Karpas-422 (cell line): Measurements from ENCODE around the gene LRP10. TPM values are rescaled to one million over a fixed set of nuclear protein-coding genes. Genes with fewer than 3 reads are reported as not detected.

Experiments
- DNase-seq: peaks from one replicate; pipeline ENCODE4 v3.0.0-alpha.2; 2015
- H2AFZ ChIP-seq: fragments of 200-600 bp; sonication (generic); 2 replicates; pipeline ENCODE4 v1.6.1; 2014; ENCODE audit warnings: antibody characterized with exemption, low read length, mixed read lengths
- H3K27ac ChIP-seq: fragments of 200-600 bp; sonication (generic); 2 replicates; pipeline ENCODE4 v1.5.1; 2014; ENCODE audit warnings: mild to moderate bottlenecking, low read length, moderate library complexity
- H3K27me3 ChIP-seq: fragments of 200-600 bp; sonication (generic); 2 replicates; pipeline ENCODE4 v1.6.1; 2014; ENCODE audit warnings: low read length, mixed read lengths
- H3K36me3 ChIP-seq: fragments of 200-600 bp; sonication (generic); 2 replicates; pipeline ENCODE4 v1.6.1; 2014; ENCODE audit warnings: low read length, mixed read lengths; ENCODE audit not compliant: insufficient read depth
- H3K4me1 ChIP-seq: fragments of 200-600 bp; sonication (generic); 2 replicates; pipeline ENCODE4 v1.6.1; 2014; ENCODE audit warnings: mild to moderate bottlenecking, low read length, mixed read lengths
- H3K4me2 ChIP-seq: fragments of 200-600 bp; sonication (generic); 2 replicates; pipeline ENCODE4 v1.6.1; 2014; ENCODE audit warnings: low read length, low read depth, mild to moderate bottlenecking; ENCODE audit not compliant: poor library complexity, severe bottlenecking
- H3K4me3 ChIP-seq: fragments of 200-600 bp; sonication (generic); 2 replicates; pipeline ENCODE4 v1.5.1; 2014; ENCODE audit warnings: mild to moderate bottlenecking, antibody characterized with exemption, low read length, mixed read lengths
- H3K79me2 ChIP-seq: fragments of 200-600 bp; sonication (generic); 2 replicates; pipeline ENCODE4 v1.6.1; 2014; ENCODE audit warnings: mild to moderate bottlenecking, low read length, mixed read lengths
- H3K9ac ChIP-seq: fragments of 200-600 bp; sonication (generic); 2 replicates; pipeline ENCODE4 v1.6.0; 2014; ENCODE audit warnings: low read length
- H3K9me2 ChIP-seq: fragments of 200-600 bp; sonication (generic), shearing (Covaris generic); replicated peaks from 2 replicates; pipeline ENCODE4 v1.6.0; 2014; ENCODE audit warnings: mild to moderate bottlenecking, low read length, moderate library complexity; ENCODE audit not compliant: insufficient read depth
- H3K9me3 ChIP-seq: fragments of 300-700, 200-600 bp; sonication (generic); 2 replicates; pipeline ENCODE4 v1.6.1; 2014; ENCODE audit warnings: low read length, mixed read lengths
- H4K20me1 ChIP-seq: fragments of 200-600 bp; sonication (generic); 2 replicates; pipeline ENCODE4 v1.6.1; 2014; ENCODE audit warnings: mild to moderate bottlenecking, antibody characterized with exemption, low read length, low read depth; ENCODE audit not compliant: insufficient read depth
- total RNA-seq: library from RNA; depleted of rRNA; stranded (reverse); fragments of >200 nt; shearing (Covaris generic); gene quantifications from 2 replicates; pipeline ENCODE4 v1.2.3, GENCODE V29; 2014; ENCODE audit warnings: low replicate concordance

Gene LRP10
- total RNA-seq, 1 experiment from 2014 or later, result 43.1 TPM

DNA sequence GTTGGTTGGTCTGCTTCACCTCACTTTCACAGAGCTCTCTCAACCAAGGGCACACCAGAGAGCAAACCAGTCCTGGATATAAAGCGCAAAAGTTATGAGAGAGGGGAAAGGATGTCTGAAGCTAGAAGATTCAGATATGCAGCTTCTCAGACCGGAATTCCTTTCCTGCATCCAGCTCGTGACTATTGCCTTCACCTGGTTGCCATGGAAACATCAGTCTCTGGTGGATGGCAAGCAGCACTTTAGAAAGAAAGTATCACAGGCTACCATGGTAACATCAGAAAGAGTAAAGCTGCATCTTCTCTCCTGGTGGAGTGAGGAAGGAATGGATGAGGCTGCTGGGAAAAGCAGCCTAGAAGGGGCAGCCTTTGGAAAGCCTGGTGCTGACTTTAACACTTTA lies 25.2 kb downstream of the LRP10 start:
- H3K4me3 ChIP-seq, result no peak overlapping the region
- peaks cover 7% of the 10 kb centered on the region; the same call in 1 of the 2 replicates for H3K36me3 ChIP-seq
- no peaks in the 10 kb centered on the region for H3K79me2 ChIP-seq
- H3K27me3 ChIP-seq, result no peaks in the 10 kb centered on the region
- H3K4me2 ChIP-seq, result no peak overlapping the region
- no peaks in the 10 kb centered on the region for H3K9me2 ChIP-seq
- DNase-seq, result no peak
- no peak overlapping the region for H2AFZ ChIP-seq
- no peak overlapping the region for H3K9ac ChIP-seq
- no peak overlapping the region for H3K27ac ChIP-seq
- H3K9me3 ChIP-seq, result no peaks in the 10 kb centered on the region
- H3K4me1 ChIP-seq, result peaks cover 25% of the 10 kb centered on the region
- H4K20me1 ChIP-seq, result no peaks in the 10 kb centered on the region; the same call in 1 of the 2 replicates

DNA sequence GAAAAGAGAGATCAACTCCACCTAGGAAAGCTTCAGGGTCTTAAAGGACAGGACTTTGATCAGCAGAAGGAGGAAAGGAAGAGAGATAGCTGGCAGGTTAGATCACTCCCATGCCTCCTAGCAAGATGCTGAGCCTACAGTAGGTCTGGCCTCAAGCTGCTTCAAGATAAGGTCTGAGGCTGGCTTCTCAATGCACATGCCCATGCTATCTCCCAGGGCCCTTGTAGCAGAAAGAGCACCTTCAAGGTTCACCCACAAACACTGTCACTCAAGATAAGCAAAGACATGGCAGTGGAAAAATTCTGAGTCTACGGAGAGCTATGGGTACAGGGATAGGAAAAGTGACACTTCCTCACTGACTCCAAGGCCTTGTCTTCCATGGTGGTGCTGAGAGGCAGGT lies 25.8 kb downstream of the LRP10 start:
- Histone ChIP-seq H3K9ac (no peak overlapping the region), H3K27me3 (no peaks in the 10 kb centered on the region), H3K79me2 (no peaks in the 10 kb centered on the region), H3K4me2 (no peak overlapping the region), H3K4me1 (peaks cover 22% of the 10 kb centered on the region), H4K20me1 (no peaks in the 10 kb centered on the region; the same call in 1 of the 2 replicates), H2AFZ (no peak overlapping the region), H3K36me3 (peaks cover 12% of the 10 kb centered on the region; the same call in 1 of the 2 replicates), H3K27ac (no peak overlapping the region), H3K4me3 (no peak overlapping the region), H3K9me2 (no peaks in the 10 kb centered on the region), H3K9me3 (no peaks in the 10 kb centered on the region)
- no peak for DNase-seq

DNA sequence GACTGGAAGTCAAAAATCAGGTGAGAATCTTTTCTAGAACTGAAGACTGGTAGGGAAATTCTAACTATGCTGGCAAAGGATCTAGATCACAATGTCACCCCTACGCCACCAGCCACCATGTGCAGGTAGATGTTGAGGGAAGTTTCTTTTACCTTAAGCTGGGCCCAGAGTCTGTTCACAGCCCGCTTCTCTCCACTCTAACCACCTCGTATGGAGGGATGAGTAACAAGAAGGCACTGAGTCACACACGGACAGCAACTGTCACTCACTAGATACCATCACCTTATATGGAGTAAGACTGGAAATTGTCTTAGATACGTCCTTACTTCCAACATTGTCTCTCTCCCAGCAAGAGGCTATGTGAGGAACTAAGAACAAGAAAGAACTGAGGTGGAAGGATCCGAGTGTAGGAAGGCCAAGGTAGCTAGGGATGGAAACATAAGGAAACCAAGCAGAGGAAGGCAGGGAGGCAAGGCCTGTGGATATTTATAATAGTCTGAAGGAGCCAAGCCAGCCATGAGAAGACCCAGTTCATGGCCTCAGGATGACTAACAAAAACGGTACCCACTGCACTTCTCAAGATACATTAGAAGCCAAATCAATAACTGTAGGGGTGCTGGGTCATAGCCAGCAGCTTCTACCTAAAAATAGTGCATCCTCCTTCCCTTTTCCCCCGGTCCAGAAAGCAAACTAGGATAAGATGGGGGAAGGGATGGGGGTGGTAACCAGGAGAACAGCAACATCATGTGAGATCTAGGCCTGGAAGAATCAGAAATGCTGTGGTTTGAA lies 27.0 kb downstream of the LRP10 start:
- Histone ChIP-seq H4K20me1 (no peaks in the 10 kb centered on the region; the same call in 1 of the 2 replicates), H3K27me3 (no peaks in the 10 kb centered on the region), H3K9me3 (no peaks in the 10 kb centered on the region), H3K4me3 (no peak overlapping the region), H3K9ac (no peak overlapping the region), H3K4me1 (peaks cover 11% of the 10 kb centered on the region), H3K9me2 (no peaks in the 10 kb centered on the region), H2AFZ (no peak overlapping the region), H3K79me2 (no peaks in the 10 kb centered on the region), H3K36me3 (peaks cover 19% of the 10 kb centered on the region), H3K27ac (no peak overlapping the region), H3K4me2 (no peak overlapping the region)
- DNase-seq, result no peak

DNA sequence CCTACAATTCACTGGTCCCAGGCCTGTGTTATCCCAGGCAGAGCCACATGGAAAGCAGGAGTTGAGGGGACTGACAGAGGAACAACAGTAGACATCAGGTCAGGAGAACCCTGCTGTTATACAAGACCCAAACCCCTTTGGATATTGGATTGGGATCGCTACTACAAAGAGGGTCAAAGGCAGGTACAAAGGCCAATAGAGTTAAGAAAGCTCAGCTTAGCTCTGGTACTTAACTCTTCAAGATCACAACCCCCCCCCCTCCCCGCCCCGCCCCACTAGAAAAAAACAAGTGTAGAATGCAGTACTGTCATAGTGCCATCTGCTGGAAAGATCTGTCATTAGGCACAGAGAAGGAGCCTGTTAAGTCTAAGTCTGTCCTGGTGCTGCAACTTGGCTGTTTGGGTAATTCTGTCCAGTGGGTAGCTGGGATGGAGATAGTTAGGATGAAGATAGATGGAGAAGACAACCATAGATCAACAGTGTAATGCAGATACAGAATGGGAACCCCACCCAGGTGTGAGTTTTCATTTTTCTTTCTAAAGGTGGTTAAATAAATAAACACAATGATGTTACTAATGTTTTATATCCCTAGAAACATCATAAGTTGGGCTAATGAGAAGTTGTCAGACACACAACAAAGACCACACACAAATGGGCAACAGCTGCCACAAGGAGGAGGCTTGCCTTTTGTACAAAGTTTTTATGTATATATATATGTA lies 28.7 kb downstream of the LRP10 start:
- Histone ChIP-seq H3K4me1 (peaks cover 3% of the 10 kb centered on the region), H3K27me3 (no peaks in the 10 kb centered on the region), H3K9ac (no peak overlapping the region), H3K9me2 (no peaks in the 10 kb centered on the region), H3K27ac (no peak overlapping the region), H3K9me3 (no peaks in the 10 kb centered on the region), H2AFZ (no peak overlapping the region), H3K4me2 (no peak overlapping the region), H3K36me3 (peaks cover 36% of the 10 kb centered on the region), H3K4me3 (no peak overlapping the region), H4K20me1 (no peaks in the 10 kb centered on the region; the same call in 1 of the 2 replicates), H3K79me2 (no peaks in the 10 kb centered on the region)
- peak; percentile 91 for DNase-seq

DNA sequence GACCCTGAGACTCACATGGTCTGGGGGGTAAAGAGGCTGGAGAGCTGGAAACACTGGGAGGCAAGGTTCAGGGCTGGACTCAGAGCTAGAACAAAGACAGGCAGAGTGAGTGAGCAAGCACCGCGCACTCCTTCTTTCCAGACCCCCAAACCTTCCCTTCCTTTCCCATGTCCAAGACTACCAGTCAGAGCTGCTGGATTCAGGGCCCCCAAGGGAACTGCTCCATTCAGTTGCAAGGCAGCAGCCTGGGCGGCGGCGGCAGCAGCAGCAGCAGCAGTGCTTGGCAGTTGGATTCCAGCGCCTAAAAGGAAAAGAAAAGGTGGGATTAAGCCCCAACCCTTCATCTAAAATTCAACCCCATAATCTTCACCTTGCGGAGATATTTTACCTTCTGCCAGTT lies 30.3 kb downstream of the LRP10 start:
- no peaks in the 10 kb centered on the region for H3K9me3 ChIP-seq
- peaks cover 51% of the 10 kb centered on the region for H3K36me3 ChIP-seq
- H3K27ac ChIP-seq, result no peak overlapping the region
- H4K20me1 ChIP-seq, result no peaks in the 10 kb centered on the region; the same call in 1 of the 2 replicates
- H2AFZ ChIP-seq, result no peak overlapping the region
- no peak overlapping the region for H3K4me3 ChIP-seq
- H3K79me2 ChIP-seq, result no peaks in the 10 kb centered on the region
- DNase-seq, result no peak
- no peak overlapping the region for H3K4me2 ChIP-seq
- H3K9me2 ChIP-seq, result no peaks in the 10 kb centered on the region
- H3K4me1 ChIP-seq, result peaks cover 3% of the 10 kb centered on the region
- H3K27me3 ChIP-seq, result no peaks in the 10 kb centered on the region
- no peak overlapping the region for H3K9ac ChIP-seq

DNA sequence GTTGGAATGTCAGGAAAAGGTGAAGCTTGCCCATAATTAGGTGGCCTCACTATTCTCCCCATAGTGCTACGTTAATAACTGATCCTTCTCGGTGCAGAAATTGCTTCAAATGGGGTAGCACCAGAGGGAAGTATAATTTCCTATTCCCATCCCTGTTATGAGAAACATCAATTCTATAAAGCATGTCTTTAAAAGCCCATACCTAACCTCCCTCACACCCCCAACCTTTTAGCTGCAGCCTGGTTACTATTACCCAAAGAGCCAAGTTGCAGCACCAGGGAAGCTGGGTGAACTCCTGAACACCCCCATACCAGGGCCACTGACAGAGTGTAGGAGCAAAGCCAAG lies 32.2 kb downstream of the LRP10 start:
- Histone ChIP-seq H2AFZ (no peak overlapping the region), H3K27me3 (no peaks in the 10 kb centered on the region), H3K4me3 (no peak overlapping the region), H3K27ac (no peak overlapping the region), H3K36me3 (peaks cover 64% of the 10 kb centered on the region), H3K4me2 (no peak overlapping the region), H3K4me1 (peaks cover 3% of the 10 kb centered on the region), H3K79me2 (no peaks in the 10 kb centered on the region), H3K9me3 (no peaks in the 10 kb centered on the region), H4K20me1 (no peaks in the 10 kb centered on the region; the same call in 1 of the 2 replicates), H3K9me2 (no peaks in the 10 kb centered on the region), H3K9ac (no peak overlapping the region)
- DNase-seq, result no peak

DNA sequence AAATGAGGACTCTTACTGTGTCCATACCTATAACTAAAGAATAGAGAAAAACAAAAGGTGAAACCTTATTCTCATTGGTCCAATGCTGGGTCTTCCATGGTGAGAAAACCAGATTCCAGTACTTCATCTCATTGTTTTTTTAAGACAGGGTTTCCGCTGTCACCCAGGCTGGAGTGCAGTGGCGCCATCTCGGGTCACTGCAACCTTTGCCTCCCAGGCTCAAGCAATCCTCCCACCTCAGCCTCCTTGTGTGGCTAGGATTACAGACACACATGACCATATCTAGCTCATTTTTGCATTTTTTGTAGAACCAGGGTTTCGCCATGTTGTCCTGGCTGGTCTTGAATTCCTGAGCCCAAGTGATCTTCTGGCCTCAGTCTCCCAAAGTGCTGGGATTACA lies 34.1 kb downstream of the LRP10 start:
- no peaks in the 10 kb centered on the region for H3K4me1 ChIP-seq
- no peaks in the 10 kb centered on the region for H3K9me3 ChIP-seq
- DNase-seq, result no peak
- H3K4me3 ChIP-seq, result no peak overlapping the region
- H3K27ac ChIP-seq, result no peak overlapping the region
- H3K4me2 ChIP-seq, result no peak overlapping the region
- peaks cover 74% of the 10 kb centered on the region for H3K36me3 ChIP-seq
- no peaks in the 10 kb centered on the region for H3K27me3 ChIP-seq
- H4K20me1 ChIP-seq, result no peaks in the 10 kb centered on the region
- H3K9ac ChIP-seq, result no peak overlapping the region
- 0 out of 2 replicates have a peak, but pooled peaks cover 6% of the 10 kb centered on the region for H3K79me2 ChIP-seq
- H2AFZ ChIP-seq, result no peak overlapping the region
- H3K9me2 ChIP-seq, result no peaks in the 10 kb centered on the region

DNA sequence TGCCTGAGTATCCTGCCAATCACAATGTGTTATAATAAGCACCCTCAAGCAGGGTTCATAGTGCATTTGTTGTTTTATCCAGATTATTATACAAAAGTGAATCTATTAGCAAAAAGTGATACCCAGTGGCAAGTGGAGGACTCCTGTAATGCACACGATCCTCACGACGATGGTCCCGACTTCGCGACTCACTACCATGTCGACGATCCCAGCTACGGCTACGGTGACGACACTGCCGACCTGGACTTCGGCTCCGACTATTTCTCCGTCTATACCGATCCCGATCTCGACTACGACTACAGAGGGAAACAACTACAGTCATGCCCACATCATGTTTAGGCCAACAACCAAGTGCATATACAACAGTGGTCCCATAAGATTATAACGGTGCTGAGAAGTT lies 34.5 kb downstream of the LRP10 start:
- Histone ChIP-seq H2AFZ (no peak overlapping the region), H3K9ac (no peak overlapping the region), H3K79me2 (peaks cover 10% of the 10 kb centered on the region; the same call in 1 of the 2 replicates), H3K4me2 (no peak overlapping the region), H3K27me3 (no peaks in the 10 kb centered on the region), H3K9me3 (no peaks in the 10 kb centered on the region), H3K4me1 (no peaks in the 10 kb centered on the region), H3K4me3 (no peak overlapping the region), H3K36me3 (peaks cover 72% of the 10 kb centered on the region), H3K9me2 (no peaks in the 10 kb centered on the region), H4K20me1 (no peaks in the 10 kb centered on the region), H3K27ac (no peak overlapping the region)
- DNase-seq, result no peak
